GM21381 (cell line): ENCODE results near the gene WHRN.

Experiments
- ATAC-seq: cut with Tn5 transposase; IDR thresholded peaks from one replicate; pipeline ENCODE4 v1.9.1; 2021; ENCODE audit warnings: mild to moderate bottlenecking, moderate library complexity; ENCODE audit not compliant: unreplicated experiment

The WHRN gene

GRCh38 chr9:114505187-114506081 is at the start of gene WHRN:
WHRN (minus strand) TSS chr9:114505473; CDS start chr9:114504801, 672 bp downstream.
- peak; percentile 81 for ATAC-seq

GRCh38 chr9:114553202-114553601 is 47.9 kb upstream of the WHRN start:
- no peak for ATAC-seq

- ATAC-seq, result no peak
These were observed 47.4 kb upstream of the WHRN start for GRCh38 chr9:114552706-114553105.

DNA sequence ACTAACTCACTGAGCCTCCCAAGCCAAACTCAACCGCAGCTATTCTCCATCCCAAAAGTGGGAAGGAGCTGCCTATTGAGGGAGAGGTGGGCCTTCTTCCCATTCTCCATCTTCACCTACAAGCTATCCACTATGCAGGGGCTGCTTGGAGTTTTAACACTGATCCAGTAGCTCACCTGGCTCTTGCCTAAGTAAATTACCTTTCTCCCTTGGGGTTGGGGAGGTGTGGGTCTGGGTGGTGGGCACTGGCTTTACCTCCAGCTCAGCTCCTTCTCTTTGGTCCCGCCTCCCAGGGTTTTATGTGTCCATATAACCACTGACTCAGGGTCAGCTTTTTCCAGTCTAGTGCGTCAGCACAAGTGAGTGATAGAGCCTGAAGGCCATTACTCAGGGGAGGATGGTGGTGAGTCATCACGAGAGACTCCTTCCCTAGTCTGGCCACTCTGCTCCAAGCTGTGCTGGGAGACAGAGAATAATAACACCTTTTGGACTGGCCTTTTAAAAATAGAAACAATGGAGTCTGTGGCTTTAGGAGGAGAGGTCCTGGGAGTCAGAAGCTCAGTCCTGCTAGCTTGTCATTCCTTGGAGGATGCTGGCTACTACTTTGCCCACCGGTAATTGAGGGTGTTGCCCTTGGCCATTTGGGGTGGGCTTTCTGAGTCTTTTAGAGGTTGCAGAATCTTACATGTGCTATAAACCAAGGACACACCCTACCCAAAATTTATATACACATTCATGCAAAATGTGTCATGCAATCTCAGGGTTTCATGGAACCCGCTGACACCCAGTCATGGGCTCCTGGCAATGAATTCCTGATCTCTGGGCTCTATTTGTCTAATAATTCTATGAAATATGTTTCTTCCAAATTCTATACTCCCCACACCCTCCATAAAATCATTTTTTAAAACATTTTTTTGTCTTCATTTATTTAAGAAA is 46.7 kb upstream of the WHRN start:
- ATAC-seq, result no peak

DNA sequence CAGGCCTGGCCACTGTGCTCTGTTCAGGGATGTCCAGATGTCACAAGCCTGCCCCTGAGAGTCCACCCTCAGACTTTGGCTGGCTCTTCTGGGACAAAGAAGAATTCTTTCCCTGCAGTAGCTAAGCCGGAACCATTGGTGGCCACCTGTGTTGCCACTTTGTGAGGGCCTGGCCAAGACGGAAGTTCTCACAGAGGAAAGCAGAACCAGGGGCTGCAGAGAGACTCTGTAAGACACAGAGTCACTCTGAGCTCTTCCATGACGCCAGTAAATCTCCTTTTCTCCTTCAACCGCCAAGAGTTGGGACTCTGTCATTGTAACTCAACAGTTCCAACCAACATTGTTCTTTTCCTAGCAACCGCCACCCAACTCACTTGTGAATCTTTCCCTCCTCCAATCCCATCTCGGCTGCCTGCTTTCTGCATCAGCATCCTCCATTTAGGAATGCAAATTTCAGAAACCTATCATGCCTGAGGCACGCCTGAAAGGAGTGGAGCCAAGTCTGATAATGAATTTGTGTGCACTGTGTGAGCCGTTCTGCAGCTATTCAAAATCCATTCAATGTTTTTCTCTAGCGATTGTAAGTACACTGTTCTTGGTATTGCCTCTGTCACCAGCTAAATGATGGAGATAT is 44.5 kb upstream of the WHRN start:
- no peak for ATAC-seq

GRCh38 chr9:114546851-114547250 is 41.6 kb upstream of the WHRN start:
- no peak for ATAC-seq

GRCh38 chr9:114545055-114545454 is 39.8 kb upstream of the WHRN start:
- no peak for ATAC-seq

DNA sequence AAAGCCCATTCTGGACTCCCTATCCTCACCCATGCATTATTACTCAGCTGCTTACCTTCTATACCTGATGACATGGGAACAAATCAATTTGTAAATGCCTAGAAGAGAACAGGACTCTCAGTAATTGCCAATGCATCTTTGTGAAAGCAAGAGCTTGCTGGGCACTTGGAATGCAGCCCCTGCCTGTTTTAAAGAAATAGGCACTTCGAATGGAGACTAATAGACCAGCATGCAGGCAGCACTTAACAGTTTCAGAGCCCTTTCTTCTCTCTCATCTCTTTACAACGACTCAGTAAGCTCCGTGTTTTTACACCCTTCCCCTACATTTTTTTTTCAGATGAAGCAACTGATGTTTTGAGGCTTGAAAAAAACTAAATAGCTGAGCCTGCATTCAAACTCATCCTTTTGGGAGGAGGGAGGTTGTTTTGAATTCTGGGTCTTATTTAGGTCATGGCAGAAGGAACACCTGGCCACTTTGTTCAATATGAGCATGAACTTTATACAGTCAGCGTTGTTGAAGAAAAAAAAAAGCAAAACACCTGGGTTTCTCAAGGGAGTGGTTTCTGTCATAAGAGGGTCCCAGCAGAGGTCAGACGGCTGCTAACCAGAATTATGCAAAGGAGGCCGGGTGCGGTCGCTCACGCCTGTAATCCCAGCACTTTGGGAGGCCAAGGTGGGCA is 34.6 kb upstream of the WHRN start:
- ATAC-seq, result no peak

DNA sequence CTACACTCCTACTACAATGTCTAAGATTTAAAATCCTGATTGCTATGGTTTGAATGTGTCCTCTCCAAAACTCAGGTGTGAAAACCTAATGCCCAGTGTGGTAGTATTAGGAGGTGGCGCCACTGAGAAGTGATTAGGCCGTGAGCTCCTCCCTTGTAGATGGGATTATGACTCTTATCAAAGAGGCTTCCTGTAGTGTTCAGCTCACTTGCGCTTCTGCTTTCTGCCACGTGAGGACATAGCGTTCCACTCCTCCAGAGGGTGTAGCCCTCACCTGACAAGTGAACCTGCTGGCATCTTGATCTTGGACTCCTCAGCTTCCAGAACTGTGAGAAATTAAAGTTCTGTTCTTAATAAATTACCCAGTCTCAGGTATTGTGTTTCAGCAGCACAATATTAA is 33.0 kb upstream of the WHRN start:
- ATAC-seq, result no peak

GRCh38 chr9:114532561-114533237 is 27.4 kb upstream of the WHRN start:
- no peak for ATAC-seq

GRCh38 chr9:114529285-114529684 is 24.0 kb upstream of the WHRN start:
- no peak for ATAC-seq

- ATAC-seq, result no peak
These were observed 21.5 kb upstream of the WHRN start for GRCh38 chr9:114526807-114527206.

DNA sequence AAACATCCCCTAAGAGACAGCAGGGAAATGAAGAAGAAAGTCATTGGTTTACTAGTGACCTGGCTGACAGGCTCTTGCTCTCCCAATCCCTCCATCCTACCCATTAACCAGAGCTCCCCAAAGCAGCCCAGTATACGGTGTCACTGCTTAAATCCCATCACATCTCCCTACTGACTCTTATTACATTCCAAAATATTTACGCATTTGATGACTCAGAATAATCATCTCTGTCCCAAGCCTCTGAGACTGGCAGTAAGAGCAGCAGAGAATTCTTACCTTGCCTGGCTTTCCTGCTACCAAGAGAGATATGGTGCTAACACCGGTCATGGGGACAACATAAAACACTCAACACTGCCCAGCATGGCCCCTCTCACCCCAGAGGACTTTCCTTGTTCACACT is 20.2 kb upstream of the WHRN start:
- ATAC-seq, result no peak

- no peak for ATAC-seq
These were observed 19.0 kb upstream of the WHRN start for GRCh38 chr9:114524247-114524681.

- ATAC-seq, result no peak
These were observed 17.6 kb upstream of the WHRN start for GRCh38 chr9:114522847-114523246.

DNA sequence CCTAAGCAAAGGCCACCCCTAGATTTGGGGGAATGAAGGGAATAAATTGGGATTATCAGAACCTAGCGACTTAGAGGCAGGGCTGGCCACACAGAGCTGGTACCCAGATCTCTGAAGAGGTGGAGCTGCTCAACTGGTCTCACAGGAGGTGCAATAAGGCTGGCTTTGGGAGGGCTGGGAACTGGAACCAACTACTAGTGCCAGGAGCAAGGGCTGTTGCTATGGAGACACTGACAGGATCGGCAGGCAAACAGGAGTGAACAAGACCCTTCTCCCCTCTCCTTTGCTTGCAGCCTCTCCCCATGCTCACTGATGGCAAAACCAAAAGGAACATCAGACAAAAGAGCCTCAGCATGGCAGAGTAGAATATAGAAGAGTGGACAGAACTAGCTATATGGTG is 17.0 kb upstream of the WHRN start:
- ATAC-seq, result no peak

GRCh38 chr9:114521846-114522245 is 16.6 kb upstream of the WHRN start:
- ATAC-seq, result no peak

DNA sequence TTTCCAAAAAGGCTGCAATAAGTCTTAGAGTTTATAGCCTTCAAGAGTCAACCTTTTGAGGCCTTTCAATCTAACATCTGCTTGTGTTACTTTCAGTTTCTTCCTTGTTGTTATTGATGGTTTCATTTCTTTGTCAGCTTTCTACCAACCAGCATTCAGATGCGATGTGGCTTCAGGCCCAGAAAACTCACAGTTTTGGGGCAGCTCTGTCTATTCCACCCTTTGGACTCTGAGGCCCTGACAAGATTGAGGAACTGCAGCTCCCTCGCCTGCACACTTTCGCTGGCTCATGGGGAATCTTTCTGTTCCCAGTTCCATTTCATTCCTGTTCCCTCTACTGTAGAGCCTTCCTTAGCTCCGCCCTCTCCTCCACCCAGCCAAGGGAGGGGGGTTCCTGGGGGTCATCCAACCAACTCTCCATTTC is 13.3 kb upstream of the WHRN start:
- peak; percentile 86 for ATAC-seq

- ATAC-seq, result no peak
These were observed 12.8 kb upstream of the WHRN start for GRCh38 chr9:114518120-114518519.

- ATAC-seq, result no peak
These were observed 11.6 kb upstream of the WHRN start for GRCh38 chr9:114516913-114517312.
